ENCODE results near the gene RUFY1. TPM values are rescaled to one million over a fixed set of nuclear protein-coding genes. Genes with fewer than 3 reads are reported as not detected.

Gene RUFY1
- total and polyA plus RNA-seq, 9 of the 15 experiments (the other 6 are each of a cell fraction or from before 2014, with no cell fraction given), result 5.0 to 41.7 (median 29.6) TPM

DNA sequence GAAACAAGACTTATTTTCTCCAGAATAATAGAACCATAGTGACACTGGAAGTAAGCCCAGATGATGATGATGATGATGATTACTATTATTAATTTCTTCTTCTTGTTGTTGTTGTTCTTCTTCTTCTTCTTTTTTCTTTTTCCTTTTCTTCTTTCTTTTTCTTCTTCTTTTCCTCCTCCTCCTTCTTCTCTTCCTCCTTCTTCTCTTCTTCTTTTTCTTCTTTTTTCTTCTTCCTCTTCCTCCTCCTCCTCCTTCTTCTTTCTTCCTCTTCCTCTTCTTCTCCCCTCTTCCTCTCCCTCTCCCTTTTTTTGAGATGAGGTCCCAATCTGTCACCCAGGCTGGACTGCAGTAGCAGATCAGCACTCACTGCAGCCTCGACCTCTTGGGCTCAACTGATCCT lies 40.5 kb upstream of the RUFY1 start:
- DNase-seq (ENCODE audit: extremely low read depth in 1 of 4, low spot score in 3 of 4) (no peak), ATAC-seq (no peak), FAIRE-seq (no peak)
- WGBS (ENCODE audit: insufficient coverage, low coverage, missing lambda C conversion rate), result 0% methylated on average over 1 of the region's 1 CpG
- H3K9me1 ChIP-seq (ENCODE audit: control insufficient read depth, insufficient read depth, low read length), result no peaks in the 10 kb centered on the region
- H3K4me2 ChIP-seq (ENCODE audit: insufficient read depth, low read length), result no peak overlapping the region
- H4K20me1 ChIP-seq (replicated peaks; ENCODE audit: control insufficient read depth, insufficient read depth, low read length), result no peaks in the 10 kb centered on the region
- H3K27ac ChIP-seq (ENCODE audit: extremely low read depth, low read depth, low read length), result no peak overlapping the region
- ChIA-PET POLR2A (no interaction called here), CTCF (ENCODE audit: low intra/inter-chr PET ratio) (no interaction called here)
- no peak for TF ChIP-seq DMBX1 (CRISPR knock-in tag; IDR thresholded peaks at IDR 0.05; ENCODE audit: borderline replicate concordance)
- TF ChIP-seq, protein P1, sequence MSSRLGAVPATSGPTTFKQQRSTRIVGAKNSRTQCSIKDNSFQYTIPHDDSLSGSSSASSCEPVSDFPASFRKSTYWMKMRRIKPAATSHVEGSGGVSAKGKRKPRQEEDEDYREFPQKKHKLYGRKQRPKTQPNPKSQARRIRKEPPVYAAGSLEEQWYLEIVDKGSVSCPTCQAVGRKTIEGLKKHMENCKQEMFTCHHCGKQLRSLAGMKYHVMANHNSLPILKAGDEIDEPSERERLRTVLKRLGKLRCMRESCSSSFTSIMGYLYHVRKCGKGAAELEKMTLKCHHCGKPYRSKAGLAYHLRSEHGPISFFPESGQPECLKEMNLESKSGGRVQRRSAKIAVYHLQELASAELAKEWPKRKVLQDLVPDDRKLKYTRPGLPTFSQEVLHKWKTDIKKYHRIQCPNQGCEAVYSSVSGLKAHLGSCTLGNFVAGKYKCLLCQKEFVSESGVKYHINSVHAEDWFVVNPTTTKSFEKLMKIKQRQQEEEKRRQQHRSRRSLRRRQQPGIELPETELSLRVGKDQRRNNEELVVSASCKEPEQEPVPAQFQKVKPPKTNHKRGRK (tag; IDR thresholded peaks at IDR 0.05), result peak; percentile 92
- no TSS peak for BruUV-seq (replicated peaks)
- no peak overlapping the region for H3K4me3 ChIP-seq
- no peaks in the 10 kb centered on the region for H3K4me1 ChIP-seq (replicated peaks in 1 of 2; ENCODE audit: control insufficient read depth in 2 of 2, insufficient read depth in 2 of 2, low read length in 2 of 2)
- H3K9me3 ChIP-seq (replicated peaks; ENCODE audit: control insufficient read depth, insufficient read depth, low read depth, low read length), result no peaks in the 10 kb centered on the region
- no peaks in the 10 kb centered on the region for H3K36me3 ChIP-seq (ENCODE audit: control insufficient read depth, insufficient read depth, low read length)
- no peaks in the 10 kb centered on the region for H3K79me2 ChIP-seq (ENCODE audit: control insufficient read depth, insufficient read depth, low read length)
- intact Hi-C loops (cut with micrococcal nuclease) (no loop called here), in situ Hi-C loops (cut with MboI) (no loop called here)
- no peak overlapping the region for H2AFZ ChIP-seq (ENCODE audit: low read depth, low read length)
- H3K27me3 ChIP-seq (ENCODE audit: control insufficient read depth in 2 of 2, insufficient read depth in 2 of 2, low read length in 2 of 2), result peaks cover 17 to 27% of the 10 kb centered on the region in 2 experiments; a peak in 4 of 5 replicates
- H3K9ac ChIP-seq (ENCODE audit: insufficient read depth in 1 of 2, low read depth in 2 of 2, low read length in 2 of 2), result no peak overlapping the region

DNA sequence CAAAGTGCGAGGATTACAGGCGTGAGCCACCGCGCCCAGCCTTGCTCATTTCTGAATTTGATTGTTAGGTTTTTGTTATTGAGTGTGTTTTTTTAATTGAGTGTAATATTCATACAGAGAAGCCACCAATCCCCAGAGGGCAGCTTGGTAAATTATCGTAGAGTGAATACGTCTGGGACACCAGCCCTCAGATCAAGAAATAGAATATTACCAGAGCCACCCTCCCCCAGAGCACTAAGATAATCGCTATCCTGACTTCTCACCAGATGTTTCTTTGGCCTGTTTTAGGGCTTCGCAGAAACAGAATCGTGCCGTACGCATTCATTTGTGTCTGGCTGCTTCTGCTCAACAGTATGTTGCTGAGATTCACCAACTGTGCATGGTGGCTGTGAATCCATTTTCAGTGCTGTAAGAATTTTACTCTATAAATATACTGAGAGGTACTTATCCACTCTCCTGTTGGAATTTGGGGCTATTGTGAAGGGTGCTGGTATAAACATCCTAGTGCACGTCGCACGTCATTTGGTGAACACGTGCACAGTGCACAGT lies 37.8 kb upstream of the RUFY1 start:
- in situ Hi-C loops (cut with MboI), result no loop called here
- Histone ChIP-seq H3K27ac (ENCODE audit: extremely low read depth, low read depth, low read length) (no peak overlapping the region), H3K9me1 (ENCODE audit: control insufficient read depth, insufficient read depth, low read length) (no peaks in the 10 kb centered on the region), H3K36me3 (ENCODE audit: control insufficient read depth, insufficient read depth, low read length) (no peaks in the 10 kb centered on the region), H3K4me1 (replicated peaks in 1 of 2; ENCODE audit: control insufficient read depth in 2 of 2, insufficient read depth in 2 of 2, low read length in 2 of 2) (no peaks in the 10 kb centered on the region), H4K20me1 (replicated peaks; ENCODE audit: control insufficient read depth, insufficient read depth, low read length) (no peaks in the 10 kb centered on the region), H2AFZ (ENCODE audit: low read depth, low read length) (no peak overlapping the region), H3K9ac (ENCODE audit: insufficient read depth in 1 of 2, low read depth in 2 of 2, low read length in 2 of 2) (no peak overlapping the region), H3K4me3 (no peak overlapping the region), H3K79me2 (ENCODE audit: control insufficient read depth, insufficient read depth, low read length) (no peaks in the 10 kb centered on the region), H3K27me3 (ENCODE audit: control insufficient read depth in 2 of 2, insufficient read depth in 2 of 2, low read length in 2 of 2) (peaks cover 9 to 12% of the 10 kb centered on the region in 2 experiments; a peak in 4 of 5 replicates), H3K4me2 (ENCODE audit: insufficient read depth, low read length) (no peak overlapping the region), H3K9me3 (replicated peaks; ENCODE audit: control insufficient read depth, insufficient read depth, low read depth, low read length) (no peaks in the 10 kb centered on the region)
- DNase-seq (ENCODE audit: extremely low read depth in 1 of 4, low spot score in 3 of 4), result no peak
- FAIRE-seq, result no peak
- intact Hi-C loops (cut with micrococcal nuclease), result no loop called here
- 13% methylated on average over 13 of the region's 15 CpGs for WGBS (ENCODE audit: insufficient coverage, low coverage, missing lambda C conversion rate)
- BruUV-seq (replicated peaks), result no TSS peak
- ChIA-PET CTCF (ENCODE audit: low intra/inter-chr PET ratio) (no interaction called here), POLR2A (no interaction called here)
- ATAC-seq, result no peak
- TF ChIP-seq RB1 (IDR thresholded peaks at IDR 0.05; ENCODE audit: low read depth), result no peak
- TF ChIP-seq JUNB (CRISPR knock-in tag; conservative IDR thresholded peaks at IDR 0.05), result no peak
- TF ChIP-seq FOSL1 (tag; conservative IDR thresholded peaks at IDR 0.05), result no peak
- TF ChIP-seq CSDE1 (IDR thresholded peaks at IDR 0.05), result no peak
- no peak for TF ChIP-seq MEF2D (tag; conservative IDR thresholded peaks at IDR 0.05; ENCODE audit: low read depth)
- no peak for TF ChIP-seq RFX1 (IDR thresholded peaks at IDR 0.05)
- TF ChIP-seq, protein P2, sequence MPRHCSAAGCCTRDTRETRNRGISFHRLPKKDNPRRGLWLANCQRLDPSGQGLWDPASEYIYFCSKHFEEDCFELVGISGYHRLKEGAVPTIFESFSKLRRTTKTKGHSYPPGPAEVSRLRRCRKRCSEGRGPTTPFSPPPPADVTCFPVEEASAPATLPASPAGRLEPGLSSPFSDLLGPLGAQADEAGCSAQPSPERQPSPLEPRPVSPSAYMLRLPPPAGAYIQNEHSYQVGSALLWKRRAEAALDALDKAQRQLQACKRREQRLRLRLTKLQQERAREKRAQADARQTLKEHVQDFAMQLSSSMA (CRISPR knock-in tag; IDR thresholded peaks at IDR 0.05), result no peak
- no peak for TF ChIP-seq HNRNPH1 (optimal IDR thresholded peaks at IDR 0.05; ENCODE audit: low read depth, low read length)
- no peak for TF ChIP-seq CHD1 (IDR thresholded peaks at IDR 0.05; ENCODE audit: low read length)
